Activated CD4-positive, CD25-positive, alpha-beta regulatory T cell (primary cell): ENCODE measurements around the gene APOL3.
A peak's percentile ranks its signal among the peaks of the same experiment; 100 is the strongest.
"Not testable (repeated sequence)": the region's sequence is repeated elsewhere in the genome, so short reads cannot be mapped to it uniquely, and the experiment has no call there.

ENCODE experiments used
- DNase-seq, 4 experiments: peaks; one replicate each; lab custom pipeline; 2025; lab: John Stamatoyannopoulos, UW

The APOL3 gene

GRCh38 chr22:36193171-36193570 lies 32.6 kb upstream of the APOL3 start:
- DNase-seq: no peak

GRCh38 chr22:36192542-36192941 lies 32.0 kb upstream of the APOL3 start:
- no peak for DNase-seq

- DNase-seq: no peak
Observed at GRCh38 chr22:36191106-36191836, 30.7 kb upstream of the APOL3 start.

DNA sequence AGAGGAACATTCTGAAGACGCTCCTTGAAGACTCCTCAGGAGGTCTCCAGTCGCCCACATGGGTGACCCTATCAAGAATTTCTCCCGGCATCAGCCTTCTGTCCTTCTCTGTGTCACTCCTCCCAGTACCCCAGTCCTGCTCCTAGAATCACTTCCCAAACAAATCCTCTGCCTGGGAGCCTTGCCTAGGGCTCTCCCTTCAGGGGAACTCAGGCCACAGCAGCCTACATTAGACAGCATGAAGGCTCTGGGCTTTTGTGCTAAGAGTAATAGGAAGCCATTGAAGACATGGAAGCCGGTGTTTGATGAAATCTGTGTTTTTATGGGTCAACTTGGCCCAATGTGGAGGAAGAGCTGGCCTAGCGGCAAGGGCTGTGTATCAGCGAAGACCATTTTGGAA lies 27.3 kb upstream of the APOL3 start:
- DNase-seq: not testable (repeated sequence)

DNA sequence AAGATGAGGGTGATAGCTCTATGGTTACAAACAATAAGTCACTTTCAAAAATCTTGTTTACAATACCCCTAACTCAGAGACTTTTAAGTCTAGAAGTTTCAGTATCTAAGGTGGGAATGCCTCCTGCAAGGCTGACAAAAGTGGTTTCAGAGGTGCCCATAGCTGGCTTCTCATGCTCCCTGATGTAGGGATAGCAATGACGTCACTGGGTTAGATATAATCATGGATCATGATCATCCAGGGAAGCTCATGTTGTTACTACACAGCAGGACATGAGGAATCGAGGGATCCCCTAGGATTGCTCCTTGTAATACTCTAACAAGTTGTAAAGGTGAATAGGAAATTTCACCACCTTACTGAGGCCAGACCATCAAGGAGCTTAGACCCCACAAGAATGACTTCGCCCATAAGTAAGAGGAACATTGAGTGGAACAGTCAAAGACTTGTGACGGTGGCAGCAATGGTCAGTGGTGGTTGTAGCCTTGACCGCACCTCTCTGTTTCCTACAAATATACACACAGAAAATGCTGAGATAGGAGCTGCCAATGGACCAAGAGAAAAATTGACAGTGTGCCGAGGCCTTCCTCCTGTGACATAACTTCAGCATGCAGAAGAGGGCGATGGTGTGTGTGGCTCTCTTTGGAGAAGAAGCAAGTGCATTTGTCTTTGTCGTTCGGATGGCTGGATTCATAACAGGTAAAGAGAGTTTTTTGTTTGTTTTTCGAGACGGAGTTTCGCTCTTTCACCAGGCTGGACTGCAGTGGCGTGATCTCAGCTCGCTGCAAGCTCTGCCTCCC lies 25.5 kb upstream of the APOL3 start:
- no peak for DNase-seq

GRCh38 chr22:36184433-36185025 lies 24.0 kb upstream of the APOL3 start:
- no peak for DNase-seq

- DNase-seq: no peak
Observed at GRCh38 chr22:36183446-36183845, 22.9 kb upstream of the APOL3 start.

GRCh38 chr22:36182857-36183256 lies 22.3 kb upstream of the APOL3 start:
- DNase-seq: no peak

- DNase-seq: no peak
Observed at GRCh38 chr22:36182056-36182455, 21.5 kb upstream of the APOL3 start.

GRCh38 chr22:36180928-36181327 lies 20.4 kb upstream of the APOL3 start:
- DNase-seq: no peak

GRCh38 chr22:36180038-36180880 lies 19.7 kb upstream of the APOL3 start:
- peak; percentile 73 to 80 (median 78) for DNase-seq

DNA sequence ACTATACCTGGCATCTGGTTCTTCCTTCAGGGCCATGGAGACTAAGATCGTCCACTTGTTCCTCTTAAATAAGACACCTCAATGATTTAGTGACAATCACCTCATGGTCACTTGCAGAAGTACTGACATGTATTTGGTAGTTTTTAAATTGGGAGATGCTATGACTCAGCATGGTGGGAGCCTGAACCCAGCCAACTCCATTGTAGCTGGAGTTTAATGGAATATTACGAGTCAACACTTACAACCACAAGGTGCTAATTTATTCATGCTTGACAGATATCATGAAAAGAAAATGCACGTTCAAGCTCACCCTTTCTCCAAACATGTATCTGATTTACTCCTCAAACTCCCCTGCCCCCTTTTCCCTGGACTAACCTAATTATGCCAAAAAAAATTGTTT lies 16.6 kb upstream of the APOL3 start:
- no peak for DNase-seq

- DNase-seq: no peak
Observed at GRCh38 chr22:36175892-36176291, 15.3 kb upstream of the APOL3 start.

DNA sequence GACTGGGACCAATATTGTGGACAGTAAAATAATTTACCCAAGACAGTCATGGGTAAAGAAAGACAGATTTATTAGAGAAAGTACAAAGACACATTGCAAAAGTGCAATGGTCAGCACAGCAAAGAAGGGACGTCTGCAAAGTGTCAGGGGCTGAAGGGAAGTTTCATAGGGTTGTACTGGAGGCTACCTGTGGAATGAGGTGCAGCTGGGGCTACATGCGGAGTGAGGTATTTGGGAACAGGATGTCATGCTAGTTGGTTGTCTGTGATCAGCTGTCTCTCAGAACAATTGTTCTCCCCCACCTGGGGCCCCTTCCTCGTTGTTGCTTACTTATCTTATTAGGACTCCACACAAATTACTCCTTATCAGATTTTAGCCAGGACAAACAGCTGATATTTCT lies 11.4 kb upstream of the APOL3 start:
- no peak for DNase-seq

DNA sequence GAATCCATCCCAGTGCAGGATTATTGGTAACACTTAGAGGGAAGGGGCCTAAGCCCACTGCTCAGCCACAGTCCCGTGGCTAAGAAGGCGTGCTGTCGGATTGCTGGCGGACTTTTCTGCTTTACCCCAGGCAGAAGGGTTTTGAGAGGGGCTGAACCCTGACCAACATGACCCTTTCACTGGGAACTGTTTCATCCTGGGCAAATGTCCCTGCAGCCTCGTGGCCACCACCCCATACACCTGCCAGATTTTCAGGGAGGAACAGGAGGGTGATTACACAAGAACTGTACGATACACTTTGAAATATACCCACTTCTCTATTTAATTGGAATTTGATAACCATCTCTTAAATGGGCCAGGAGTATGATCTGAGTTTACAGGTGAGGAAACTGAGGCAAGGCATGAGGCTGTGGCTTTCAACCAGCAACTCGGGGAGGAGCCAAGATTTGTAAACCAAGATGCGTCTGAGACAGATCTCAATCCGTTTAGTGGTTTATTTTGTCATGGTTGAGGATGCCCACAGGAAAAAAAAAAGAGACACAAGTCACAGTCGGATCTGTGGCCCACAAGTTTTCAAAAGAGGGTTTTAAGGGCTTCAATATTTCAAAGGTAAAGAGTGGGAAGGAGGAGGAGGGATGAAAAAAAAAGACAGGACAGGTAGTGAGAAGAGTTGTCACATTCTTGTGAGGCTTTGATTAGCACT lies 6.1 kb upstream of the APOL3 start:
- no peak for DNase-seq

DNA sequence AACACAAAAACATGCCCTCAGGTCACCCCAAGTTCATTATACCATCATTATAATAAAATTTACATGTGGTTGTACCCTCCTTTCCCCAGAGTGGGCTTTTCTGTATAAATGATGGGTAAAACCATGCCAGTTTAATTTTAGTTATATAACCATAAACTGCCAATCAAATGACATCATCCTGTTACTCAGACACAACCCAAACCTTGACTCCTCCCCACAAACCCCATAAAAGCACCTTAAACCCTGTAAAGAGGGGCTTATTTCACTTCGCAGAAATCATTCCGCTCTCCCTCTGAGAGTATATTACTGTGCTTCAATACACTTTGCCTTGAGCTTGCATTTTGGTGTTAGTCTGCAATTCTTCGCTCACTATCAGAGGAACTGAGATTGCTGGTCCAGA lies 5.5 kb upstream of the APOL3 start:
- no peak for DNase-seq

DNA sequence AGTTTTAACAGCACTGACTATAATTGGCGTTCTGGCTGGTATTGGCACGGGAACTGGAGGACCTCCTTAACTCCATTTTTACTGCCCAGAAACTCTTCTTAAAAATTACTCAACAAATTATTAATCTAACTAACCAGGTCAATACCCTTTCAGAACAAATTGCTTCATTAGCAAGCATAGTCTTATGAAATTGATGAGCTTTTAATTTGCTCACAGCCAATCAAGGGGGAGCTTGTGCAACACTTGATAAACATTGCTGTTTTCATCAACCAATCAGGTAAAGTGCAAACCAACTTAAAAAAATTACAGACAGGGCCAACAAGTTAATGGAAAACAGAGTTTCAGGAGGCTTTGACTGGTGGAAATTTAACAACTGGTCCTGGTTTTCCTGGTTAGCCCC lies 4.6 kb upstream of the APOL3 start:
- no peak for DNase-seq

DNA sequence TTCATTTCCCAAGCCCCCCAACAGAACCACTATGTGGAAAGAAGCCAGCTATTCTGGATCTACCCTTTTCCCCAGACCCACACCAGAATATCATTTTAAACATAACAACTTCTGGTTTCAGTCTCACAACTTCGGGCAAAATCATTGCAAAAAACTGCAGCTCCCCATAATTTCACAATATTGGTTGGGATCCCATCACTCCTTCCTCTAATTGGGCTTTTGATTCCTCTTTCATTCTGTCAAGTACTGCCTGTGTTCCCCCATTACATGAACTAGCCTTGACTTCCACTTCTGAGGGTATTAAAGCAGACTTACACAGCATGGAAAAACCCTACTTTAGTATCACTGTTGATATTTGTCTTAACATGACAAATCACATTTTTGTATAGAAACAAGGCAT lies 4.1 kb upstream of the APOL3 start:
- no peak for DNase-seq

DNA sequence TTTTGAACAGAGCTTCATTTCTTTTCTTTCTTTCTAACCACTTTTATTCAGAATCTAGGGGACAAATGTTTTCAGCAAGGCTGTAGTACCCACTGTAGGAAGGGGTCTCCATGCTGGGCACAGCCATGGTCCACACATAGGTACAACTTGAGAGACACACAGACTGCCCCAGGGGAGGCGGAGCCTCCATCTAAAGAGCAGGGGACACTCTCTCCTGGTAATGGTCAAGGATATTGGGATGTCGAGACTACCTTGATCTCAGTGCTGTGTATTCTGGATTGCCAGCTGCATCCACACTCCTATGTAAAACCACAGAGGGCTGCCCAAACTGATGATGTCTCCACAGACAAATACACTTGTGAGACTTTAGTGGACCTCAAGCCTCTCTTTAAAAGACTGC lies 2.9 kb upstream of the APOL3 start:
- no peak for DNase-seq

GRCh38 chr22:36162127-36163034 lies 1.8 kb upstream of the APOL3 start:
- DNase-seq: no peak

- not testable (repeated sequence) for DNase-seq
Observed at GRCh38 chr22:36161793-36162126, 1.2 kb upstream of the APOL3 start.
